Liver (tissue), 9 donors: ENCODE measurements around the gene GPD2. TPM values are rescaled to one million over a fixed set of nuclear protein-coding genes. Genes with fewer than 3 reads are reported as not detected.

ENCODE experiments used
- DNase-seq: peaks from one replicate; pipeline ENCODE4 v3.0.0-alpha.2; 2017; ENCODE audit warnings: low spot score
- H3K27ac ChIP-seq, 2 donors: one replicate each; pipeline ENCODE4 v1.7.0; 2013; ENCODE audit warnings: inconsistent platforms in 2 of 2, low read length in 2 of 2, control low read depth in 1 of 2, low read depth in 1 of 2, mild to moderate bottlenecking in 1 of 2
- H3K27me3 ChIP-seq, 4 donors: one replicate each; pipeline versions ENCODE4 v1.6.1 to v1.7.0; 2013; ENCODE audit warnings: low read length in 3 of 4, inconsistent platforms in 1 of 4, mild to moderate bottlenecking in 1 of 4, moderate library complexity in 1 of 4; ENCODE audit not compliant: control insufficient read depth in 4 of 4, insufficient read depth in 4 of 4
- H3K36me3 ChIP-seq, 4 donors: one replicate each; pipeline versions ENCODE4 v1.6.1 to v1.7.0; 2013; ENCODE audit warnings: low read length in 3 of 4, mild to moderate bottlenecking in 3 of 4, low read depth in 1 of 4, moderate library complexity in 1 of 4; ENCODE audit not compliant: control insufficient read depth in 4 of 4, insufficient read depth in 3 of 4
- H3K4me1 ChIP-seq, 4 donors: one replicate each; pipeline versions ENCODE4 v1.6.1 to v1.7.0; 2013; ENCODE audit warnings: low read length in 3 of 4, mild to moderate bottlenecking in 3 of 4, moderate library complexity in 1 of 4; ENCODE audit not compliant: control insufficient read depth in 4 of 4, insufficient read depth in 4 of 4
- H3K4me3 ChIP-seq, 3 donors: one replicate each; pipeline versions ENCODE4 v1.6.1 to v1.7.0; 2013; ENCODE audit warnings: low read length in 3 of 3, control low read depth in 1 of 3, low read depth in 1 of 3, mild to moderate bottlenecking in 1 of 3
- H3K9ac ChIP-seq, 2 donors: one replicate each; pipeline ENCODE4 v1.7.0; 2013; ENCODE audit warnings: low read length in 2 of 2, mild to moderate bottlenecking in 2 of 2, moderate library complexity in 2 of 2, control low read depth in 1 of 2, low read depth in 1 of 2
- H3K9me3 ChIP-seq, 4 donors: one replicate each; pipeline versions ENCODE4 v1.6.1 to v1.7.0; 2013; ENCODE audit warnings: low read length in 3 of 4; ENCODE audit not compliant: control insufficient read depth in 4 of 4
- EGR1 ChIP-seq, 2 donors: IDR thresholded peaks; 2 replicates each; pipeline ENCODE4 v1.6.1; 2016 to 2018; ENCODE audit warnings: antibody characterized with exemption in 2 of 2, low read depth in 2 of 2
- FOXA1 ChIP-seq: IDR thresholded peaks from 2 replicates; pipeline ENCODE4 v1.6.1; 2016; ENCODE audit warnings: antibody characterized with exemption
- FOXA2 ChIP-seq: IDR thresholded peaks from 2 replicates; pipeline ENCODE4 v1.6.1; 2016; ENCODE audit warnings: antibody characterized with exemption
- GABPA ChIP-seq, 2 donors: IDR thresholded peaks in 1 of 2; conservative IDR thresholded peaks in 1 of 2; 2 replicates each; pipeline ENCODE4 v1.6.1; 2016; ENCODE audit warnings: antibody characterized with exemption in 2 of 2, mild to moderate bottlenecking in 1 of 2, moderate library complexity in 1 of 2
- HNF4A ChIP-seq, 2 donors: conservative IDR thresholded peaks; 2 replicates each; pipeline ENCODE4 v1.6.1; 2016; ENCODE audit warnings: antibody characterized with exemption in 2 of 2, mild to moderate bottlenecking in 2 of 2
- HNF4G ChIP-seq: IDR thresholded peaks from 2 replicates; pipeline ENCODE4 v1.6.1; 2016; ENCODE audit warnings: antibody characterized with exemption
- JUND ChIP-seq, 2 donors: IDR thresholded peaks; 2 replicates each; pipeline ENCODE4 v1.6.1; 2016; ENCODE audit warnings: antibody characterized with exemption in 2 of 2
- NR2F2 ChIP-seq: IDR thresholded peaks from 2 replicates; pipeline ENCODE4 v1.6.1; 2016; ENCODE audit warnings: antibody characterized with exemption
- RAD21 ChIP-seq, 2 donors: IDR thresholded peaks; 2 replicates each; pipeline ENCODE4 v1.6.1; 2016; ENCODE audit warnings: antibody characterized with exemption in 2 of 2, mild to moderate bottlenecking in 2 of 2
- RXRA ChIP-seq, 2 donors: IDR thresholded peaks; 2 replicates each; pipeline ENCODE4 v1.6.1; 2017 to 2018; ENCODE audit warnings: antibody characterized with exemption in 2 of 2, mild to moderate bottlenecking in 1 of 2
- TAF1 ChIP-seq: conservative IDR thresholded peaks from 2 replicates; pipeline ENCODE4 v1.6.1; 2016; ENCODE audit warnings: antibody characterized with exemption, mild to moderate bottlenecking
- YY1 ChIP-seq: IDR thresholded peaks from 2 replicates; pipeline ENCODE4 v1.6.1; 2016; ENCODE audit warnings: antibody characterized with exemption, mild to moderate bottlenecking
- WGBS: extraction: QIAGEN DNeasy Blood & Tissue Kit; methylation state at CpG from one replicate; pipeline ENCODE4 v1.1.7; 2013; 5-methylcytosine and 5-hydroxymethylcytosine counted together
- polyA plus RNA-seq, 2 donors: library from polyadenylated mRNA; stranded (reverse) in 1 of 2; unstranded in 1 of 2; fragments of 200-250 nt in 1 of 2; fragments of >200 nt in 1 of 2; fragmentation: Nextera tagmentation in 1 of 2; extraction: Ambion mirVana in 1 of 2; gene quantifications; one replicate each; pipeline versions ENCODE4 v1.2.1 to v1.2.3, GENCODE V29; 2013 to 2015
- total RNA-seq, 2 donors: library from RNA; depleted of rRNA; stranded (reverse); fragments of >200 nt; gene quantifications; one replicate each; pipeline ENCODE4 v1.2.3, GENCODE V29; 2014
- TF ChIP-seq, protein P1 (sequence below): IDR thresholded peaks from 2 replicates; pipeline ENCODE4 v1.6.1; 2016; ENCODE audit warnings: antibody characterized with exemption
- TF ChIP-seq, protein P2 (sequence below): IDR thresholded peaks from 2 replicates; pipeline ENCODE4 v1.6.1; 2016; ENCODE audit warnings: antibody characterized with exemption, mild to moderate bottlenecking
- TF ChIP-seq, protein P3 (sequence below): fragments of 150-350 bp; IDR thresholded peaks from 2 replicates; pipeline ENCODE4 v1.5.1; 2017; ENCODE audit warnings: improper control_type of control experiment, low read depth, low read length; ENCODE audit not compliant: missing input control
- TF ChIP-seq, protein P4 (sequence below): IDR thresholded peaks from 2 replicates; pipeline ENCODE4 v1.6.1; 2016; ENCODE audit warnings: antibody characterized with exemption
- TF ChIP-seq, protein P5 (sequence below): IDR thresholded peaks from 2 replicates; pipeline ENCODE4 v1.6.1; 2016; ENCODE audit warnings: antibody characterized with exemption
- donor health status: healthy.
- donor health status: healthy.
- donor health status: healthy.
- donor health status: healthy.
- donor health status: healthy.

GPD2 gene
- total and polyA plus RNA-seq, 4 donors: 1.4 to 14.3 (median 6.1) TPM

DNA sequence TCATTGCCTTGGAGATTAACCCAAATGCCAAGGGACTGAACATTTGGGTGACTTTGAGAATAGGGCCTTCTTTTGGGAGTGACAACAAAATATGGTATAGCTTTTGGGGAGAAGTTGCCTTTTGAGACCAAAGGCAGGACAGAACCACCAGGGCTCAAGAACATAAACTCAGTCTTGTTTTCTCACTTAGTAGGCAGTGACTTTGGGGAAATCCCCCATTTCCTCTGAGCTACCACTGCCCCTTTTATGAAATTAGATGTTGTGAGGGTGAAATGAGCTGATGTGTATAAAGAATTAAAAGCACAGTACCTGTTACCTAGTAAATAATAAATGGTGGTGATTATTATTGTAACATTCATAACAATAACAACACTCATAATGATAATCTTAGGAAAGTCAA, 36.5 kb downstream of the GPD2 start:
- no peak for DNase-seq
- Histone ChIP-seq H3K27me3 (no peaks in the 10 kb centered on the region), H3K9ac (no peak overlapping the region), H3K4me3 (no peak overlapping the region), H3K4me1 (peaks cover 0 to 2% (median 0%) of the 10 kb centered on the region in 4 donors), H3K36me3 (no peaks in the 10 kb centered on the region), H3K9me3 (no peaks in the 10 kb centered on the region), H3K27ac (no peak overlapping the region)
- TF ChIP-seq RXRA (IDR thresholded peaks at IDR 0.05) (no peak), GABPA (IDR thresholded peaks at IDR 0.05 in 1 of 2, conservative IDR thresholded peaks at IDR 0.05 in 1 of 2) (no peak), TAF1 (no peak), NR2F2 (no peak), HNF4A (conservative IDR thresholded peaks at IDR 0.05) (no peak), YY1 (no peak), FOXA2 (no peak)

DNA sequence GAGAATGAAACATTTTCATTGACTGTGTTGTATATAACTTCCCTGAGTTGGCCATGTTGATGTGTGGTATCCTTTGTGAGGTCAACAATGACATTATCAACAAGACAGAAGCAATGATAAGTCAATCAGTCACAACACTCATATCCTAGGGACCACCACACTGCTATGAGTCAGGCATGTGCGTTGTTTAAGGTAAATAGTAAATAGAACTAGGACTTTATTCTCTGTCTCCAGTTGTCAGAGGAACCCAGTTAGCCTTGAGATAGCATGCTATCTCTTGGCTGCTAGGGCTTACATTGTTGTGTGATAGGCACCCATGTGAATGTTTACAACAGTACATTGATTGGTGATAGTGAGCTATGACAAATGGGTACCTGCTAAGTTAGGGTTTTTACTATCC, 37.3 kb downstream of the GPD2 start:
- WGBS: 88% methylated on average over 1 of the region's 1 CpG
- Histone ChIP-seq H3K9me3 (no peaks in the 10 kb centered on the region), H3K27me3 (no peaks in the 10 kb centered on the region), H3K4me3 (no peak overlapping the region), H3K4me1 (peaks cover 0 to 1% (median 0%) of the 10 kb centered on the region in 4 donors), H3K9ac (no peak overlapping the region), H3K27ac (no peak overlapping the region), H3K36me3 (no peaks in the 10 kb centered on the region)
- no peak for DNase-seq
- TF ChIP-seq HNF4G (no peak), EGR1 (IDR thresholded peaks at IDR 0.05; ENCODE audit: low read depth in 2 of 2) (no peak), NR2F2 (no peak), YY1 (no peak), JUND (IDR thresholded peaks at IDR 0.05) (no peak), HNF4A (conservative IDR thresholded peaks at IDR 0.05) (no peak), RAD21 (IDR thresholded peaks at IDR 0.05) (no peak), RXRA (IDR thresholded peaks at IDR 0.05) (no peak), FOXA2 (no peak), TAF1 (no peak), FOXA1 (no peak)
- TF ChIP-seq, protein P1, sequence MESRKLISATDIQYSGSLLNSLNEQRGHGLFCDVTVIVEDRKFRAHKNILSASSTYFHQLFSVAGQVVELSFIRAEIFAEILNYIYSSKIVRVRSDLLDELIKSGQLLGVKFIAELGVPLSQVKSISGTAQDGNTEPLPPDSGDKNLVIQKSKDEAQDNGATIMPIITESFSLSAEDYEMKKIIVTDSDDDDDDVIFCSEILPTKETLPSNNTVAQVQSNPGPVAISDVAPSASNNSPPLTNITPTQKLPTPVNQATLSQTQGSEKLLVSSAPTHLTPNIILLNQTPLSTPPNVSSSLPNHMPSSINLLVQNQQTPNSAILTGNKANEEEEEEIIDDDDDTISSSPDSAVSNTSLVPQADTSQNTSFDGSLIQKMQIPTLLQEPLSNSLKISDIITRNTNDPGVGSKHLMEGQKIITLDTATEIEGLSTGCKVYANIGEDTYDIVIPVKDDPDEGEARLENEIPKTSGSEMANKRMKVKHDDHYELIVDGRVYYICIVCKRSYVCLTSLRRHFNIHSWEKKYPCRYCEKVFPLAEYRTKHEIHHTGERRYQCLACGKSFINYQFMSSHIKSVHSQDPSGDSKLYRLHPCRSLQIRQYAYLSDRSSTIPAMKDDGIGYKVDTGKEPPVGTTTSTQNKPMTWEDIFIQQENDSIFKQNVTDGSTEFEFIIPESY: no peak
- TF ChIP-seq, protein P2, sequence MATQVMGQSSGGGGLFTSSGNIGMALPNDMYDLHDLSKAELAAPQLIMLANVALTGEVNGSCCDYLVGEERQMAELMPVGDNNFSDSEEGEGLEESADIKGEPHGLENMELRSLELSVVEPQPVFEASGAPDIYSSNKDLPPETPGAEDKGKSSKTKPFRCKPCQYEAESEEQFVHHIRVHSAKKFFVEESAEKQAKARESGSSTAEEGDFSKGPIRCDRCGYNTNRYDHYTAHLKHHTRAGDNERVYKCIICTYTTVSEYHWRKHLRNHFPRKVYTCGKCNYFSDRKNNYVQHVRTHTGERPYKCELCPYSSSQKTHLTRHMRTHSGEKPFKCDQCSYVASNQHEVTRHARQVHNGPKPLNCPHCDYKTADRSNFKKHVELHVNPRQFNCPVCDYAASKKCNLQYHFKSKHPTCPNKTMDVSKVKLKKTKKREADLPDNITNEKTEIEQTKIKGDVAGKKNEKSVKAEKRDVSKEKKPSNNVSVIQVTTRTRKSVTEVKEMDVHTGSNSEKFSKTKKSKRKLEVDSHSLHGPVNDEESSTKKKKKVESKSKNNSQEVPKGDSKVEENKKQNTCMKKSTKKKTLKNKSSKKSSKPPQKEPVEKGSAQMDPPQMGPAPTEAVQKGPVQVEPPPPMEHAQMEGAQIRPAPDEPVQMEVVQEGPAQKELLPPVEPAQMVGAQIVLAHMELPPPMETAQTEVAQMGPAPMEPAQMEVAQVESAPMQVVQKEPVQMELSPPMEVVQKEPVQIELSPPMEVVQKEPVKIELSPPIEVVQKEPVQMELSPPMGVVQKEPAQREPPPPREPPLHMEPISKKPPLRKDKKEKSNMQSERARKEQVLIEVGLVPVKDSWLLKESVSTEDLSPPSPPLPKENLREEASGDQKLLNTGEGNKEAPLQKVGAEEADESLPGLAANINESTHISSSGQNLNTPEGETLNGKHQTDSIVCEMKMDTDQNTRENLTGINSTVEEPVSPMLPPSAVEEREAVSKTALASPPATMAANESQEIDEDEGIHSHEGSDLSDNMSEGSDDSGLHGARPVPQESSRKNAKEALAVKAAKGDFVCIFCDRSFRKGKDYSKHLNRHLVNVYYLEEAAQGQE: no peak
- TF ChIP-seq, protein P3, sequence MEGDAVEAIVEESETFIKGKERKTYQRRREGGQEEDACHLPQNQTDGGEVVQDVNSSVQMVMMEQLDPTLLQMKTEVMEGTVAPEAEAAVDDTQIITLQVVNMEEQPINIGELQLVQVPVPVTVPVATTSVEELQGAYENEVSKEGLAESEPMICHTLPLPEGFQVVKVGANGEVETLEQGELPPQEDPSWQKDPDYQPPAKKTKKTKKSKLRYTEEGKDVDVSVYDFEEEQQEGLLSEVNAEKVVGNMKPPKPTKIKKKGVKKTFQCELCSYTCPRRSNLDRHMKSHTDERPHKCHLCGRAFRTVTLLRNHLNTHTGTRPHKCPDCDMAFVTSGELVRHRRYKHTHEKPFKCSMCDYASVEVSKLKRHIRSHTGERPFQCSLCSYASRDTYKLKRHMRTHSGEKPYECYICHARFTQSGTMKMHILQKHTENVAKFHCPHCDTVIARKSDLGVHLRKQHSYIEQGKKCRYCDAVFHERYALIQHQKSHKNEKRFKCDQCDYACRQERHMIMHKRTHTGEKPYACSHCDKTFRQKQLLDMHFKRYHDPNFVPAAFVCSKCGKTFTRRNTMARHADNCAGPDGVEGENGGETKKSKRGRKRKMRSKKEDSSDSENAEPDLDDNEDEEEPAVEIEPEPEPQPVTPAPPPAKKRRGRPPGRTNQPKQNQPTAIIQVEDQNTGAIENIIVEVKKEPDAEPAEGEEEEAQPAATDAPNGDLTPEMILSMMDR: no peak
- TF ChIP-seq, protein P4, sequence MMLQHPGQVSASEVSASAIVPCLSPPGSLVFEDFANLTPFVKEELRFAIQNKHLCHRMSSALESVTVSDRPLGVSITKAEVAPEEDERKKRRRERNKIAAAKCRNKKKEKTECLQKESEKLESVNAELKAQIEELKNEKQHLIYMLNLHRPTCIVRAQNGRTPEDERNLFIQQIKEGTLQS: no peak
- TF ChIP-seq, protein P5, sequence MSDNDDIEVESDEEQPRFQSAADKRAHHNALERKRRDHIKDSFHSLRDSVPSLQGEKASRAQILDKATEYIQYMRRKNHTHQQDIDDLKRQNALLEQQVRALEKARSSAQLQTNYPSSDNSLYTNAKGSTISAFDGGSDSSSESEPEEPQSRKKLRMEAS: no peak
